K562 (cell line): ENCODE measurements around the gene ZNF689. TPM values are rescaled to one million over a fixed set of nuclear protein-coding genes. Genes with fewer than 3 reads are reported as not detected.

Experiments
- CEBPB ChIP-seq: fragments of 450-650 bp; IDR thresholded peaks from 2 replicates; pipeline ENCODE4 v1.6.1; 2016; ENCODE audit warnings: missing genetic modification characterization, missing compliant biosample characterization
- CREB1 ChIP-seq, 2 experiments: sonication (generic) in 1 of 2; formaldehyde crosslinking in 1 of 2; IDR thresholded peaks; 2 replicates each; pipeline versions ENCODE4 v1.6.1 to v1.8.0; 2012 to 2022; ENCODE audit warnings: inconsistent platforms in 1 of 2, mild to moderate bottlenecking in 1 of 2, missing genetic modification reagents in 1 of 2, moderate library complexity in 1 of 2
- GABPA ChIP-seq: fragments of 200-800 bp; sonication (Bioruptor generic); conservative IDR thresholded peaks from 2 replicates; pipeline ENCODE4 v1.6.1; 2016; ENCODE audit warnings: low read depth, missing genetic modification characterization, missing compliant biosample characterization
- HCFC1 ChIP-seq: IDR thresholded peaks from 2 replicates; pipeline ENCODE4 v1.6.1; 2012; ENCODE audit warnings: low read depth, low read length, improper control_type of control experiment
- HNRNPK ChIP-seq: fragments of 200-400 bp; formaldehyde crosslinking; IDR thresholded peaks from one replicate; pipeline ENCODE4 v1.6.1; 2018; ENCODE audit warnings: mild to moderate bottlenecking, low read depth, low read length; ENCODE audit not compliant: poor library complexity, severe bottlenecking
- JUN ChIP-seq, 2 experiments: sonication (generic) in 1 of 2; formaldehyde crosslinking in 1 of 2; IDR thresholded peaks; 2 replicates each; pipeline versions ENCODE4 v1.6.1 to v1.8.0; 2012 to 2022; ENCODE audit warnings: borderline replicate concordance in 2 of 2, mild to moderate bottlenecking in 2 of 2, improper control_type of control experiment in 1 of 2, low read depth in 1 of 2, low read length in 1 of 2, missing genetic modification reagents in 1 of 2
- KHSRP ChIP-seq: fragments of 450-650 bp; IDR thresholded peaks from 2 replicates; pipeline ENCODE4 v1.6.1; 2017
- MTA3 ChIP-seq: fragments of 450-650 bp; formaldehyde crosslinking; IDR thresholded peaks from 2 replicates; pipeline ENCODE4 v1.6.1; 2017; ENCODE audit warnings: mild to moderate bottlenecking, borderline replicate concordance
- SMARCE1 ChIP-seq: fragments of 450-650 bp; IDR thresholded peaks from 2 replicates; pipeline ENCODE4 v1.7.1; 2016; ENCODE audit warnings: mild to moderate bottlenecking
- SMC3 ChIP-seq: conservative IDR thresholded peaks from 2 replicates; pipeline ENCODE4 v1.6.1; 2011; ENCODE audit warnings: low read depth, low read length, improper control_type of control experiment; ENCODE audit not compliant: insufficient read depth
- SRSF7 ChIP-seq: fragments of 200-400 bp; formaldehyde crosslinking; optimal IDR thresholded peaks from 2 replicates; pipeline ENCODE3; 2017; ENCODE audit warnings: mild to moderate bottlenecking, low read depth, low read length
- TBP ChIP-seq: optimal IDR thresholded peaks from 2 replicates; pipeline ENCODE3; 2011; ENCODE audit warnings: low read depth, low read length, improper control_type of control experiment
- ZNF175 ChIP-seq: fragments of 200-800 bp; sonication (Bioruptor generic); IDR thresholded peaks from 2 replicates; pipeline ENCODE4 v1.6.1; 2016; ENCODE audit warnings: low read depth, mild to moderate bottlenecking, missing genetic modification characterization, missing compliant biosample characterization
- ZNF354B ChIP-seq: fragments of 250-450 bp; sonication (Bioruptor Pico); IDR thresholded peaks from 2 replicates; pipeline ENCODE4 v1.4.0; 2020
- ZNF764 ChIP-seq: fragments of 250-450 bp; sonication (Bioruptor Pico); IDR thresholded peaks from 2 replicates; pipeline ENCODE4 v1.4.0; 2020; ENCODE audit warnings: low read depth, mild to moderate bottlenecking, moderate library complexity
- ZNF778 ChIP-seq: fragments of 450-650 bp; formaldehyde crosslinking; IDR thresholded peaks from 2 replicates; pipeline ENCODE4 v1.4.0; 2020; ENCODE audit warnings: mild to moderate bottlenecking, moderate library complexity
- polyA plus RNA-seq, 8 experiments: library from polyadenylated mRNA; depleted of rRNA in 4 of 8; stranded (reverse) in 5 of 8; unstranded in 3 of 8; fragments of >200 nt; fragmentation: Nextera tagmentation in 2 of 8; fragmentation: Illumina TruSeq in 1 of 8; extraction: Ambion mirVana in 2 of 8; extraction: Trizol in 1 of 8; gene quantifications; 2 replicates each; pipeline versions ENCODE4 v1.2.1 to v1.2.3, GENCODE V29; 2011 to 2014; ENCODE audit warnings: inconsistent platforms in 1 of 8, missing spikeins in 1 of 8
- total RNA-seq, 7 experiments: library from RNA; depleted of rRNA in 6 of 7; stranded (reverse); fragments of >200 nt in 6 of 7; fragmentation: Illumina TruSeq in 2 of 7; extraction: Trizol in 2 of 7; gene quantifications; 2 replicates each; pipeline versions ENCODE4 v1.2.1 to v1.2.3, GENCODE V29; 2011 to 2021; ENCODE audit warnings: low replicate concordance in 1 of 7
- TF ChIP-seq, protein P1 (sequence below): sonication (generic); formaldehyde crosslinking; IDR thresholded peaks from 2 replicates; pipeline ENCODE4 v1.8.0; 2022; ENCODE audit warnings: mild to moderate bottlenecking, missing genetic modification reagents
- TF ChIP-seq, protein P2 (sequence below): fragments of 450-650 bp; formaldehyde crosslinking; IDR thresholded peaks from 2 replicates; pipeline ENCODE4 v1.4.0; 2020; ENCODE audit warnings: mild to moderate bottlenecking, moderate library complexity
- TF ChIP-seq, protein P3 (sequence below): fragments of 450-650 bp; IDR thresholded peaks from 2 replicates; pipeline ENCODE4 v1.6.1; 2017; ENCODE audit warnings: antibody characterized with exemption
- TF ChIP-seq, protein P4 (sequence below): fragments of 250-450 bp; sonication (Bioruptor Pico); IDR thresholded peaks from 2 replicates; pipeline ENCODE4 v1.4.0; 2020

Gene ZNF689
- total and polyA plus RNA-seq, 9 of the 15 experiments (the other 6 are each of a cell fraction or from before 2014, with no cell fraction given) = 5.4 to 15.4 (median 10.8) TPM

DNA sequence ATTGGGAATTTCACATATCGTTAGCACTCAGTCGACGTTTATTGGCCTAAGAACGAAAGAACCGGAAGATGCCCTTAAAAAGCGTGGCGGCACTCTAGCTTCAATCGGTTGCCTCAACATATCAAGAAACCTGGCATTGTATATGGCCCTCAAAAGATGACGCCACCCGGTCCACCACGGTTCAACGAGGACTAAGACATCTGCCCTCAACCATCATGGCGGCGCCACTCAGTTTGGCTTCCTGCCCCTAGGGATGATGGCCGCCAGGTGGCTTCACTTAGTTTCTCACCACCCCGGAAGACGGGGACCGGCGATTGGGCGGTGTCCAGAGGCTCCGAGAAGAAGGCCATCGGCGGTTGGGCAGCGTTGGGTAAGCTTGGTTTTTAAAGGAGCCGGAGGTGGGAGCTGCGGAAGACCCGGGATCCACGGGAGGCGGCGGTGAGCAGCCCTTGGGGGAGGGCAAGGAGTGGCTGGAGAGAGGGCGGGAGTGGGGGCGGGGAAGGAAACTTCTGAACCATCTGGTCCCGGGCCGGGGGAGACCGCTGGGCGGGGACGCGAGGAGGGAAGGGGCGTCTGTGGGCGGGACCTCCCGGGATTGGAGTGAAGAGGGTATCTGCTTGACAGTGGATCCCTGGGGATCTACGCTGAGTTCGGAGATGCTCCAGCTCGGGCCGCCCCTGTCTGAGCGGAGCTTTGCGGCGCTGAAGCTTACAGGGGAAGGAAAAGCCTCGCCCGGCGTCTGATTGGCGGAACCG is 40.4 kb upstream of the ZNF689 start, which contains the start of gene PRR14 (continued):
- TF ChIP-seq SMARCE1 (no peak), HNRNPK (no peak), SMC3 (0 out of 2 replicates have a peak, but pooled peaks have one; percentile 12), ZNF354B (CRISPR knock-in tag) (no peak; the same call in 1 of the 2 replicates), TBP (peak; percentile 60), ZNF764 (CRISPR knock-in tag) (no peak), JUN (IDR thresholded peaks at IDR 0.05; ENCODE audit: borderline replicate concordance, low read depth, low read length) (peak; percentile 51; the same call in 1 of the 2 replicates), JUN (CRISPR knock-in tag; IDR thresholded peaks at IDR 0.05; ENCODE audit: borderline replicate concordance) (no peak), SRSF7 (no peak), CREB1 (IDR thresholded peaks at IDR 0.05) (peak; percentile 90), CREB1 (CRISPR knock-in tag; IDR thresholded peaks at IDR 0.05) (peak; percentile 78), KHSRP (no peak), CEBPB (peak; percentile 49), MTA3 (peak; percentile 85; the same call in 1 of the 2 replicates), HCFC1 (peak; percentile 99), ZNF778 (CRISPR knock-in tag) (no peak), ZNF175 (peak; percentile 88), GABPA (tag) (peak; percentile 63)
- TF ChIP-seq, protein P1, sequence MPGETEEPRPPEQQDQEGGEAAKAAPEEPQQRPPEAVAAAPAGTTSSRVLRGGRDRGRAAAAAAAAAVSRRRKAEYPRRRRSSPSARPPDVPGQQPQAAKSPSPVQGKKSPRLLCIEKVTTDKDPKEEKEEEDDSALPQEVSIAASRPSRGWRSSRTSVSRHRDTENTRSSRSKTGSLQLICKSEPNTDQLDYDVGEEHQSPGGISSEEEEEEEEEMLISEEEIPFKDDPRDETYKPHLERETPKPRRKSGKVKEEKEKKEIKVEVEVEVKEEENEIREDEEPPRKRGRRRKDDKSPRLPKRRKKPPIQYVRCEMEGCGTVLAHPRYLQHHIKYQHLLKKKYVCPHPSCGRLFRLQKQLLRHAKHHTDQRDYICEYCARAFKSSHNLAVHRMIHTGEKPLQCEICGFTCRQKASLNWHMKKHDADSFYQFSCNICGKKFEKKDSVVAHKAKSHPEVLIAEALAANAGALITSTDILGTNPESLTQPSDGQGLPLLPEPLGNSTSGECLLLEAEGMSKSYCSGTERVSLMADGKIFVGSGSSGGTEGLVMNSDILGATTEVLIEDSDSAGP (CRISPR knock-in tag) = peak; percentile 85
- TF ChIP-seq, protein P2, sequence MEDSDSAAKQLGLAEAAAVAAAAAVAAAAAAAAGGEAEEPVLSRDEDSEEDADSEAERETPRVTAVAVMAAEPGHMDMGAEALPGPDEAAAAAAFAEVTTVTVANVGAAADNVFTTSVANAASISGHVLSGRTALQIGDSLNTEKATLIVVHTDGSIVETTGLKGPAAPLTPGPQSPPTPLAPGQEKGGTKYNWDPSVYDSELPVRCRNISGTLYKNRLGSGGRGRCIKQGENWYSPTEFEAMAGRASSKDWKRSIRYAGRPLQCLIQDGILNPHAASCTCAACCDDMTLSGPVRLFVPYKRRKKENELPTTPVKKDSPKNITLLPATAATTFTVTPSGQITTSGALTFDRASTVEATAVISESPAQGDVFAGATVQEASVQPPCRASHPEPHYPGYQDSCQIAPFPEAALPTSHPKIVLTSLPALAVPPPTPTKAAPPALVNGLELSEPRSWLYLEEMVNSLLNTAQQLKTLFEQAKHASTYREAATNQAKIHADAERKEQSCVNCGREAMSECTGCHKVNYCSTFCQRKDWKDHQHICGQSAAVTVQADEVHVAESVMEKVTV (CRISPR knock-in tag) = no peak
- TF ChIP-seq, protein P3, sequence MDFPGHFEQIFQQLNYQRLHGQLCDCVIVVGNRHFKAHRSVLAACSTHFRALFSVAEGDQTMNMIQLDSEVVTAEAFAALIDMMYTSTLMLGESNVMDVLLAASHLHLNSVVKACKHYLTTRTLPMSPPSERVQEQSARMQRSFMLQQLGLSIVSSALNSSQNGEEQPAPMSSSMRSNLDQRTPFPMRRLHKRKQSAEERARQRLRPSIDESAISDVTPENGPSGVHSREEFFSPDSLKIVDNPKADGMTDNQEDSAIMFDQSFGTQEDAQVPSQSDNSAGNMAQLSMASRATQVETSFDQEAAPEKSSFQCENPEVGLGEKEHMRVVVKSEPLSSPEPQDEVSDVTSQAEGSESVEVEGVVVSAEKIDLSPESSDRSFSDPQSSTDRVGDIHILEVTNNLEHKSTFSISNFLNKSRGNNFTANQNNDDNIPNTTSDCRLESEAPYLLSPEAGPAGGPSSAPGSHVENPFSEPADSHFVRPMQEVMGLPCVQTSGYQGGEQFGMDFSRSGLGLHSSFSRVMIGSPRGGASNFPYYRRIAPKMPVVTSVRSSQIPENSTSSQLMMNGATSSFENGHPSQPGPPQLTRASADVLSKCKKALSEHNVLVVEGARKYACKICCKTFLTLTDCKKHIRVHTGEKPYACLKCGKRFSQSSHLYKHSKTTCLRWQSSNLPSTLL = no peak
- TF ChIP-seq, protein P4, sequence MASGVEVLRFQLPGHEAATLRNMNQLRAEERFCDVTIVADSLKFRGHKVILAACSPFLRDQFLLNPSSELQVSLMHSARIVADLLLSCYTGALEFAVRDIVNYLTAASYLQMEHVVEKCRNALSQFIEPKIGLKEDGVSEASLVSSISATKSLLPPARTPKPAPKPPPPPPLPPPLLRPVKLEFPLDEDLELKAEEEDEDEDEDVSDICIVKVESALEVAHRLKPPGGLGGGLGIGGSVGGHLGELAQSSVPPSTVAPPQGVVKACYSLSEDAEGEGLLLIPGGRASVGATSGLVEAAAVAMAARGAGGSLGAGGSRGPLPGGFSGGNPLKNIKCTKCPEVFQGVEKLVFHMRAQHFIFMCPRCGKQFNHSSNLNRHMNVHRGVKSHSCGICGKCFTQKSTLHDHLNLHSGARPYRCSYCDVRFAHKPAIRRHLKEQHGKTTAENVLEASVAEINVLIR (CRISPR knock-in tag) = 0 out of 2 replicates have a peak, but pooled peaks have one; percentile 44
